HG03571 (cell line): ENCODE data around the gene KLHL11.

Experiments
- ATAC-seq: cut with Tn5 transposase; IDR thresholded peaks from one replicate; pipeline ENCODE4 v1.9.1; 2021; ENCODE audit not compliant: unreplicated experiment

KLHL11 gene

DNA sequence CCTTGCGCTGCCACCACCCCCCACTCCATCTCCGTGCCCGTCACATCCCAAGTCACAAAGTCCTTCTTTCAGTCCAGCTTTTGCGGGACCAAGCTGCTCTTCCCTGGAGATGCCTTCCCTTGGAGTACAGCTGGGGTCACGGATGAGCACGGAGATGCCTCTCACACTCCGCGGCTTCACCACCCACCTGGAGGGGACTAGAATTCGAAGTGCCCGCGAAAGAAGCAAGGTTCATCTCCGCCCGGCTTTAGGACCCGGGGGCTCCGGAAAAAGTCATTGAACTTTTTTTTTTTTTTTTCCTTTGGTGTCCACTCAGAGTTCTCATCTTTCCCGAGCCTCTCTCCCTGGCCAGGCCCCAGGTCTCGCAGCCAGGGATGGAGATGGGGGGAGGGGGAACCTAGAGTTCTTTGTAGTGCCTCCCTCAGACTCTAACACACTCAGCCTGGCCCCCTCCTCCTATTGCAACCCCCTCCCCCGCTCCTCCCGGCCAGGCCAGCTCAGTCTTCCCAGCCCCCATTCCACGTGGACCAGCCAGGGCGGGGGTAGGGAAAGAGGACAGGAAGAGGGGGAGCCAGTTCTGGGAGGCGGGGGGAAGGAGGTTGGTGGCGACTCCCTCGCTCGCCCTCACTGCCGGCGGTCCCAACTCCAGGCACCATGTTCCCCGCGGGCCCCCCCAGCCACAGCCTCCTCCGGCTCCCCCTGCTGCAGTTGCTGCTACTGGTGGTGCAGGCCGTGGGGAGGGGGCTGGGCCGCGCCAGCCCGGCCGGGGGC lies 52.7 kb downstream of the KLHL11 start, which contains the start of gene FKBP10:
Gene FKBP10, plus strand, starts transcription at position 624 of the 771 bp plus-strand sequence. Its CDS starts 31 bp downstream, at position 655.
- no peak for ATAC-seq

DNA sequence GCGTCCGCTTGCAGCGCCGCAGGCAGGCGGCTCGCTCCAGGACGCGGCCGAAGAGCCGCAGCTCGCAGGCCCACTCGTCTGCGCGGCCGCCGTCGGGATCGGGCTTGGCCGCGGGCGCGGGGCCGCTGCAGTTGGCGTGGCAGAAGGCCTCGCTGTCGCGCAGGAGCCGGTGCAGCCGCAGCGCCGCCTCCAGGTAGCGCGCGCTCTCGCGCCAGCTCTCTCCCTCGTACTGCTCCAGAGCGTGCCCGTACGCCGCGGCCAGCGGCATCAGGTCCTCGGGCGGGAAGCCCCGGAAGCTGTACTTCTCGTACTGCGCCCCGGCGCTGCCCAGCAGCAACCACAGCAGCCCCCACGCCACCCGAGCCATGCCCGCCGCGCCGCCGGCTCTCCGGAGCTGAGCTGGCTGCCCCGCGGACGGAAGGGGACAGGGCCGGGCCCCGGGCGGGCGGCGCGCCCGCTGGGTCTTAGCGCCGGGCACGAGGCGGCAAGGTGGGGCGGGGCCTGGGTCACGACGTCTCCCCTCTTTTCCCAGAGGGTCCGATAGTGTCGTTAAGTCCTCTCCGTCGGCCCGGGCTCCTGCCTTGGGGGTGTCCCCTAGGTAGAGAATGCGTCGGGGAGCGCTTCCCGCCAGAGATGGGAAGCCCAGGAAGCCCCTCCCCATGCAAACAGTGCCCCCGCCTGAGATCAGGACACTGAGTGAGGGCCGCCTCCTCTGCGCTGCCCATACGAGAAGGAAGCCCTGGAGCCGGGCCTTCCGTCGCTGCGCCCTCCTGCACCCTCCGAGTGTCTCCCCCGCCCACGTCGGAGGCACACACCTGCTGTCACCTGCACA lies 53.5 kb downstream of the KLHL11 start, which contains the start of gene P3H4:
Gene P3H4, minus strand, starts transcription at position 401 of the 832 bp plus-strand sequence. Its CDS starts 34 bp downstream, at position 367.
- ATAC-seq = no peak

DNA sequence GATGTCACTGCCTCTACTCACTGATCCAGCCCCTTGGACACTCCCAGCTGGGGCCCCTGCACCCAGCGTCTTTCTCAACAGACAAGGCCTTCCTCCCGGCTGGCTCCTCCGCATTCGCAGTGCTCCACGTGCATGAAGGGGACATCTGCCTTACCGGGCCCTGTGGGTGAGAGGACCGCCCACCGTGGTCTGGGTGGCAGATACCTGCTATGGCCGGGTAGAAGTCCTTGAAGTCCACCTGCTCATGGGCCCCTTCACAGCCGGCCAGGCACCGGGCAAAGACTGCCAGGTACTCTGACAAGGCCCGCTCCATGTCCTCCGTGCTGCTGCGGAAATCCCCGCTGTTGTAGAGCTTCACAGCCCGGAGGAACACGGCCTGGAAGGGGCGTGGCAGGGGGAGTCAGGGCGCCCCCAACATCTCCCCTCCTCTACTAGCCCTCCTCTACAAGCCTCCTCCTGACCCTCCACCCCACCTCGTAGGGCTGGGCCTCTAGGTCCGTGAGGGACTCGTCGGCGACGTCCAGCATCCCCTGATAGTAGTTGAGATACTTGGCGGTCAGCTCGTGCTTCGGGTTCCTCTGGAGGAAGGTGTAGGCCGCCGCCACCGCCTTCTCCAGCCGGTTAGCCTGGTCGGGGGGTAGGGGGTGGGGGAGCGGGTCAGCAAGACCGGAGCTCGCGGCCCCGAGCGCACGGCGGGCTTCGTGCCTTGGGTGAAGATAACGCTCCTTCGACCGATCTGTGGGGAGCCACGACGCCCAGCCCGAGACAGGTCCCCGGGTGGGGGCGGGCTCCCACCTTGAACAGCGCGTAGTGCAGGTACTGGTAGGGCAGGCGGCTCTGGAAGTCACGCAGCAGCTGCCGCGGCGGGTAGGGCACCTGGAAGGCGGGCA lies 54.3 kb downstream of the KLHL11 start:
- ATAC-seq = no peak

DNA sequence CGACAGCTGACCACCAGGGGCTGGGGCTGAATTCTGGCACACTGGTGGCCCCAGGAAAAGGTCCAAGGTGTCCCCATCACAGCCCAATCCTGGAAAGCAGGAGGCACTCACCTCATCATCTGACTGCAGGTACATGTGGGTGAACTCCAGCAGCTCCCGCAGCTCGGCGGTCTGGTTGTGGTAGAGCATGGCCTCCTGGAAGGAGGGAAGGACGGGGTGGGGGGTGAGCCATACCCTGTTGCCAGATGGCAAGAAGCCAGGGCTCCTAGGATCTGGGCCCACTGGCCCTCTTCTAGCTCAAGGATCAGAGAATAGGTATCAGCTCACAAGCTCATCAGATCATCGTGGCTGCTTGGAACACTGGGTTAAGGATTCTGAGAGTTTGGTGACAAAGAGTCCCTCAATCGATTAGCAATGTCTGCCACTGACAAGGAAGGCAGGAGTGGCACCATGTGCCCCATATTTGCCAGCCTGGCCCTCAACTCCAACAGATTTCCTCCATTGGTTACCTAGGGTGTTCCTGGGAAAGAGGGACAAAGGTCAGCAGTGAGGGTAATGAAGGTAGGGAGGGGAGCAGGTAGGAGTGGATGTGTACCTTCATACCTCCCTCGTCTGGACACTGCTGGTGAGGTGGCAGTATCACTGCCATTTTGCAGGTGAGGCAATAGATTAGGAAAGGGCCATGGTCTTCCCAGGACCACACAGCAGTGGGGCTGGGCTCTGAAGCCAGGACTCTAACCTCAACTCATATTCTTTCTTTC lies 58.4 kb downstream of the KLHL11 start:
- ATAC-seq = no peak
